GM12865 (cell line): ENCODE data around the gene EDAR.
A peak's percentile ranks its signal among the peaks of the same experiment; 100 is the strongest.

Experiments
- DNase-seq: peaks from one replicate; pipeline ENCODE4 v3.0.0; 2010; ENCODE audit warnings: low read depth
- H3K4me3 ChIP-seq: 2 replicates; pipeline ENCODE4 v1.5.1; 2011; ENCODE audit warnings: mild to moderate bottlenecking, low read depth, low read length, control low read depth
- CTCF ChIP-seq: IDR thresholded peaks from 2 replicates; pipeline ENCODE4 v1.5.1; 2011; ENCODE audit warnings: low read length, control low read depth, low read depth, inconsistent platforms; ENCODE audit not compliant: insufficient read depth; ENCODE audit errors: missing control alignments

The EDAR gene

GRCh38 chr2:108968619-108969018, 20.4 kb downstream of the EDAR start:
- DNase-seq = no peak
- no peak overlapping the region for H3K4me3 ChIP-seq

GRCh38 chr2:108967757-108968156, 21.3 kb downstream of the EDAR start:
- H3K4me3 ChIP-seq = no peak overlapping the region
- no peak for DNase-seq
- no peak for TF ChIP-seq CTCF

More at GRCh38 chr2:108968619-108969018, 20.4 kb downstream of the EDAR start:
- TF ChIP-seq CTCF = no peak

GRCh38 chr2:108965540-108966289, 23.3 kb downstream of the EDAR start:
- no peak overlapping the region for H3K4me3 ChIP-seq
- TF ChIP-seq CTCF = no peak
- no peak for DNase-seq

GRCh38 chr2:108963057-108963456, 26.0 kb downstream of the EDAR start:
- no peak for TF ChIP-seq CTCF
- no peak for DNase-seq
- no peak overlapping the region for H3K4me3 ChIP-seq

- no peak for DNase-seq
- no peak overlapping the region for H3K4me3 ChIP-seq
- TF ChIP-seq CTCF = no peak
These were observed 27.2 kb downstream of the EDAR start for GRCh38 chr2:108961796-108962195.

GRCh38 chr2:108960006-108960405, 29.0 kb downstream of the EDAR start:
- TF ChIP-seq CTCF = peak; percentile 12
- H3K4me3 ChIP-seq = no peak overlapping the region
- DNase-seq = no peak

- DNase-seq = no peak
- no peak for TF ChIP-seq CTCF
- no peak overlapping the region for H3K4me3 ChIP-seq
These were observed 29.6 kb downstream of the EDAR start for GRCh38 chr2:108959401-108959800.
